ENCODE measurements around the gene PAWR. TPM values are rescaled to one million over a fixed set of nuclear protein-coding genes. Genes with fewer than 3 reads are reported as not detected.

The PAWR gene
- total and polyA plus RNA-seq, 9 donors: 26.4 to 125 (median 72.8) TPM

- DNase-seq: no peak
- Histone ChIP-seq H3K9me3 (no peaks in the 10 kb centered on the region), H3K4me1 (ENCODE audit: insufficient read depth) (no peaks in the 10 kb centered on the region), H3K27ac (no peak overlapping the region), H3K4me3 (no peak overlapping the region), H3K36me3 (no peaks in the 10 kb centered on the region), H3K27me3 (no peaks in the 10 kb centered on the region)
- TF ChIP-seq EP300 (IDR thresholded peaks at IDR 0.05) (no peak), CTCF (IDR thresholded peaks at IDR 0.05) (no peak), POLR2A (IDR thresholded peaks at IDR 0.05) (no peak)
- intact Hi-C loops (cut with DNase I): no loop called here
- 82 to 88% (median 84%) methylated on average over 3 of the region's 3 CpGs for WGBS, 3 donors
Measured at GRCh38 chr12:79619872-79620562, 70.7 kb downstream of the PAWR start.

- Histone ChIP-seq H3K4me1 (ENCODE audit: insufficient read depth) (no peaks in the 10 kb centered on the region), H3K9me3 (no peaks in the 10 kb centered on the region), H3K27me3 (no peaks in the 10 kb centered on the region), H3K27ac (no peak overlapping the region), H3K36me3 (no peaks in the 10 kb centered on the region), H3K4me3 (no peak overlapping the region)
- no peak for DNase-seq
- intact Hi-C loops (cut with DNase I): no loop called here
- TF ChIP-seq EP300 (IDR thresholded peaks at IDR 0.05) (no peak), POLR2A (IDR thresholded peaks at IDR 0.05) (no peak), CTCF (IDR thresholded peaks at IDR 0.05) (no peak)
- 78 to 84% (median 84%) methylated on average over 2 of the region's 2 CpGs for WGBS, 3 donors
Measured at GRCh38 chr12:79618848-79619404, 71.8 kb downstream of the PAWR start.

- WGBS, 3 donors: 96 to 99% (median 98%) methylated on average over 4 of the region's 4 CpGs
- Histone ChIP-seq H3K9me3 (no peaks in the 10 kb centered on the region), H3K27ac (no peak overlapping the region), H3K4me3 (no peak overlapping the region), H3K27me3 (no peaks in the 10 kb centered on the region), H3K4me1 (ENCODE audit: insufficient read depth) (no peaks in the 10 kb centered on the region), H3K36me3 (no peaks in the 10 kb centered on the region)
- intact Hi-C loops (cut with DNase I): no loop called here
- no peak for DNase-seq
- no peak for TF ChIP-seq EP300 (IDR thresholded peaks at IDR 0.05)
- no peak for TF ChIP-seq CTCF (IDR thresholded peaks at IDR 0.05)
- no peak for TF ChIP-seq POLR2A (IDR thresholded peaks at IDR 0.05)
Measured at GRCh38 chr12:79617696-79618095, 73.1 kb downstream of the PAWR start.

- WGBS, 3 donors: 74 to 83% (median 78%) methylated on average over 7 of the region's 7 CpGs
- no peak for DNase-seq
- TF ChIP-seq CTCF (IDR thresholded peaks at IDR 0.05) (no peak), POLR2A (IDR thresholded peaks at IDR 0.05) (no peak), EP300 (IDR thresholded peaks at IDR 0.05) (no peak)
- Histone ChIP-seq H3K27ac (no peak overlapping the region), H3K36me3 (no peaks in the 10 kb centered on the region), H3K27me3 (no peaks in the 10 kb centered on the region), H3K4me3 (no peak overlapping the region), H3K4me1 (ENCODE audit: insufficient read depth) (no peaks in the 10 kb centered on the region), H3K9me3 (no peaks in the 10 kb centered on the region)
- intact Hi-C loops (cut with DNase I): no loop called here
Measured at GRCh38 chr12:79615596-79616560, 74.9 kb downstream of the PAWR start.
